ENCODE measurements around the gene PDE4D. TPM values are rescaled to one million over a fixed set of nuclear protein-coding genes. Genes with fewer than 3 reads are reported as not detected.

The PDE4D gene
- total RNA-seq, 1 experiment from 2014 or later: 2.4 TPM

- ATAC-seq: no peak
- POLR2A ChIA-PET: no interaction called here
Measured at GRCh38 chr5:59458966-59459729, 434.4 kb downstream of the PDE4D start.

GRCh38 chr5:59458321-59458720, 435.2 kb downstream of the PDE4D start:
- ChIA-PET CTCF (no interaction called here), POLR2A (no interaction called here)
- no peak for DNase-seq (ENCODE audit: low read depth, low spot score)
- BruUV-seq (replicated peaks): no TSS peak
- Histone ChIP-seq H3K27ac (ENCODE audit: low read length) (no peak overlapping the region), H3K27me3 (ENCODE audit: control insufficient read depth, insufficient read depth, low read length) (no peaks in the 10 kb centered on the region), H3K4me3 (ENCODE audit: low read depth in 2 of 2, low read length in 2 of 2) (no peak overlapping the region), H3K36me3 (ENCODE audit: control insufficient read depth, insufficient read depth, low read length) (no peaks in the 10 kb centered on the region), H3K9me3 (ENCODE audit: control insufficient read depth, insufficient read depth, low read depth, low read length) (no peaks in the 10 kb centered on the region), H3K4me1 (ENCODE audit: control insufficient read depth, insufficient read depth, low read length) (no peaks in the 10 kb centered on the region)
- in situ Hi-C loops (cut with HindIII; ENCODE audit: low pct_unique_long_range_greater_than_20kb, low sequenced_read_pairs): no loop called here
- intact Hi-C loops (cut with micrococcal nuclease; ENCODE audit: unreplicated experiment): no loop called here
- TF ChIP-seq SIN3A (IDR thresholded peaks at IDR 0.05; ENCODE audit: borderline replicate concordance, insufficient read depth, low read depth, low read length): no peak
- TF ChIP-seq TCF7L2 (IDR thresholded peaks at IDR 0.05; ENCODE audit: low read depth, low read length): no peak
- TF ChIP-seq CTCF (IDR thresholded peaks at IDR 0.05): no peak
- TF ChIP-seq POLR2AphosphoS5 (IDR thresholded peaks at IDR 0.05; ENCODE audit: low read depth, low read length): no peak
- no peak for TF ChIP-seq REST (IDR thresholded peaks at IDR 0.05; ENCODE audit: insufficient read depth in 1 of 2, low read depth in 2 of 2, low read length in 1 of 2)
- no peak for ATAC-seq

More at GRCh38 chr5:59458966-59459729, 434.4 kb downstream of the PDE4D start:
- Histone ChIP-seq H3K4me3 (ENCODE audit: low read depth in 2 of 2, low read length in 2 of 2) (no peak overlapping the region), H3K27ac (ENCODE audit: low read length) (no peak overlapping the region), H3K36me3 (ENCODE audit: control insufficient read depth, insufficient read depth, low read length) (no peaks in the 10 kb centered on the region), H3K4me1 (ENCODE audit: control insufficient read depth, insufficient read depth, low read length) (no peaks in the 10 kb centered on the region), H3K9me3 (ENCODE audit: control insufficient read depth, insufficient read depth, low read depth, low read length) (no peaks in the 10 kb centered on the region), H3K27me3 (ENCODE audit: control insufficient read depth, insufficient read depth, low read length) (no peaks in the 10 kb centered on the region)
- intact Hi-C loops (cut with micrococcal nuclease; ENCODE audit: unreplicated experiment): no loop called here
- no peak for TF ChIP-seq TCF7L2 (IDR thresholded peaks at IDR 0.05; ENCODE audit: low read depth, low read length)
- no peak for TF ChIP-seq CTCF (IDR thresholded peaks at IDR 0.05)
- no peak for TF ChIP-seq POLR2AphosphoS5 (IDR thresholded peaks at IDR 0.05; ENCODE audit: low read depth, low read length)
- no peak for TF ChIP-seq SIN3A (IDR thresholded peaks at IDR 0.05; ENCODE audit: borderline replicate concordance, insufficient read depth, low read depth, low read length)
- no peak for TF ChIP-seq REST (IDR thresholded peaks at IDR 0.05; ENCODE audit: insufficient read depth in 1 of 2, low read depth in 2 of 2, low read length in 1 of 2)
- DNase-seq (ENCODE audit: low read depth, low spot score): no peak
- no TSS peak for BruUV-seq (replicated peaks)
- in situ Hi-C loops (cut with HindIII; ENCODE audit: low pct_unique_long_range_greater_than_20kb, low sequenced_read_pairs): no loop called here
- CTCF ChIA-PET: no interaction called here
